K562 (cell line): Measurements from ENCODE around the gene CCDC82. TPM values are rescaled to one million over a fixed set of nuclear protein-coding genes. Genes with fewer than 3 reads are reported as not detected.

Experiments used
- CTBP1 ChIP-seq: fragments of 450-650 bp; IDR thresholded peaks from 2 replicates; pipeline ENCODE4 v1.6.1; 2016; ENCODE audit warnings: borderline replicate concordance
- DPF2 ChIP-seq: fragments of 450-650 bp; IDR thresholded peaks from 2 replicates; pipeline ENCODE4 v1.6.1; 2016
- MECOM ChIP-seq: fragments of 250-450 bp; sonication (Bioruptor Pico); IDR thresholded peaks from 2 replicates; pipeline ENCODE4 v1.8.0; 2022; ENCODE audit warnings: inconsistent platforms
- MGA ChIP-seq: fragments of 450-650 bp; IDR thresholded peaks from 2 replicates; pipeline ENCODE4 v1.6.1; 2016; ENCODE audit warnings: mild to moderate bottlenecking, moderate library complexity
- RREB1 ChIP-seq: fragments of 250-450 bp; sonication (Bioruptor Pico); IDR thresholded peaks from 2 replicates; pipeline ENCODE4 v1.4.0; 2020
- SMAD3 ChIP-seq: fragments of 450-650 bp; formaldehyde crosslinking; conservative IDR thresholded peaks from 2 replicates; pipeline ENCODE4 v1.4.0; 2020; ENCODE audit warnings: mild to moderate bottlenecking
- SMARCA5 ChIP-seq: fragments of 450-650 bp; IDR thresholded peaks from 2 replicates; pipeline ENCODE4 v1.6.1; 2016
- TBL1XR1 ChIP-seq, 2 experiments: IDR thresholded peaks; 2 replicates each; pipeline ENCODE4 v1.6.1; 2012; ENCODE audit warnings: improper control_type of control experiment in 2 of 2, low read length in 2 of 2, mild to moderate bottlenecking in 1 of 2
- TEAD4 ChIP-seq, 2 experiments: sonication (generic) in 1 of 2; formaldehyde crosslinking in 1 of 2; IDR thresholded peaks; 2 replicates each; pipeline versions ENCODE4 v1.6.1 to v1.8.0; 2012 to 2022; ENCODE audit warnings: borderline replicate concordance in 1 of 2, inconsistent platforms in 1 of 2, low read length in 1 of 2, mild to moderate bottlenecking in 1 of 2, missing genetic modification reagents in 1 of 2
- ZNF707 ChIP-seq: fragments of 250-450 bp; sonication (Bioruptor Pico); conservative IDR thresholded peaks from 2 replicates; pipeline ENCODE4 v1.8.0; 2022; ENCODE audit warnings: inconsistent platforms, mild to moderate bottlenecking, moderate library complexity
- polyA plus RNA-seq, 8 experiments: library from polyadenylated mRNA; depleted of rRNA in 4 of 8; stranded (reverse) in 5 of 8; unstranded in 3 of 8; fragments of >200 nt; fragmentation: Nextera tagmentation in 2 of 8; fragmentation: Illumina TruSeq in 1 of 8; extraction: Ambion mirVana in 2 of 8; extraction: Trizol in 1 of 8; gene quantifications; 2 replicates each; pipeline versions ENCODE4 v1.2.1 to v1.2.3, GENCODE V29; 2011 to 2014; ENCODE audit warnings: inconsistent platforms in 1 of 8, missing spikeins in 1 of 8
- total RNA-seq, 7 experiments: library from RNA; depleted of rRNA in 6 of 7; stranded (reverse); fragments of >200 nt in 6 of 7; fragmentation: Illumina TruSeq in 2 of 7; extraction: Trizol in 2 of 7; gene quantifications; 2 replicates each; pipeline versions ENCODE4 v1.2.1 to v1.2.3, GENCODE V29; 2011 to 2021; ENCODE audit warnings: low replicate concordance in 1 of 7

CCDC82 gene
- total and polyA plus RNA-seq, 9 of the 15 experiments (the other 6 are each of a cell fraction or from before 2014, with no cell fraction given), result 12.5 to 51.3 (median 24.5) TPM

GRCh38 chr11:96322775-96323641 lies 66.7 kb downstream of the CCDC82 start (continued):
- TF ChIP-seq RREB1 (CRISPR knock-in tag) (no peak), CTBP1 (no peak), MGA (no peak), TBL1XR1 (IDR thresholded peaks at IDR 0.05; ENCODE audit: low read length in 2 of 2) (0 out of 4 replicates have a peak, but pooled peaks of 1 of the 2 experiments have one; percentile 17), TEAD4 (IDR thresholded peaks at IDR 0.05; ENCODE audit: low read length) (peak; percentile 56), TEAD4 (CRISPR knock-in tag; IDR thresholded peaks at IDR 0.05; ENCODE audit: borderline replicate concordance) (no peak), SMARCA5 (no peak), DPF2 (peak; percentile 75), SMAD3 (no peak), ZNF707 (CRISPR knock-in tag) (no peak), MECOM (CRISPR knock-in tag) (no peak)
